ENCODE results near the gene TAF1. TPM values are rescaled to one million over a fixed set of nuclear protein-coding genes. Genes with fewer than 3 reads are reported as not detected.
A peak's percentile ranks its signal among the peaks of the same experiment; 100 is the strongest.
"Not testable (repeated sequence)": the region's sequence is repeated elsewhere in the genome, so short reads cannot be mapped to it uniquely, and the experiment has no call there.

Gene TAF1
- polyA plus RNA-seq, 1 donor from 2014 or later: 29.5 TPM

DNA sequence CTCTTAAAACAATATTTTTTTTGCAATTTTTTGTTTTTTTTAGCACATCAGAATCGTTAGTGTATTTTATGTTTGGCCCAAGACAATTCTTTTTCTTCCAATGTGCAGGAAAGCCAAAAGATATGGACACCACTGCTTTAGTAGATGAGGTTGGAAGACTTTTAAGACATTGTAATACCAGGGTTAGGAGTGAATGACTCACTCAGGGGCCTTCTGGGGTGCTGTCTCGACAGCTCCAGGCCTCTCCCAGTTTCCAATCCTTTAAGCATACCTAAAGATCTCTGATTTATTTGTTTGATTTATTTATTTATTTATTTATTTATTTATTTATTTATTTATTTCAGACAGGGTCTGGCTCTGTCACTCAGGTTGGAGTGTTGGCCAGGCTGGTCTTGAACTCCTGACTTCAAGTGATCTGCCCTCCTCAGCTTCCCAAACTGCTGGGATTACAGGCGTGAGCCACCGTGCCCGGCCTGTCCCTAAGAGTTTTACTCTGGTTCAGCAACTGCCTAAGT is 16.9 kb upstream of the TAF1 start:
- not testable (repeated sequence) for H3F3A ChIP-seq (ENCODE audit: insufficient read depth, low read length, poor library complexity, severe bottlenecking); H3K9ac ChIP-seq (ENCODE audit: low read length); H3K36me3 ChIP-seq (ENCODE audit: insufficient read depth, low read length)

DNA sequence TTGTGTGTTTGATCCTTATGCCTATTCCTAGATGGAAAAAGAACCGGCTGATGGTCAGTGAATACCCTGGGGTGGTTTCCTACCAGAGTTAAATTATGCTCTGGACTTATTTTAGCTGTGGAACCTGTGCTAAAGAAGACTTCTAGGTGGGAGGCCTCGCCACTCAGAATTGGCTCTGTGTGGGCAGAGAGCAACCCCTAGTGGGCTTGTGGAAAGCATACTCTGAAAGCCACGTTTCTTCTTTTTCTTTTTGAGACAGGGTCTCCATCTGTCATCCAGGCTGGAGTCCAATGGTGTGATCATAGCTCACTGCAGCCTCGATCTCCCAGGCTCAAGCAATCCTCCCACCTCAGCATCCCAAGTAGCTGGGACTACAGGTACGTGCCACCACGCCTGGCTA is 16.3 kb upstream of the TAF1 start:
- H3K4me2 ChIP-seq (ENCODE audit: low read length); H3K27me3 ChIP-seq (ENCODE audit: insufficient read depth, low read depth, low read length); H3K36me3 ChIP-seq (ENCODE audit: insufficient read depth, low read length); H2AFZ ChIP-seq (ENCODE audit: low read depth, low read length); H4K20me1 ChIP-seq (ENCODE audit: insufficient read depth); H3K9me2 ChIP-seq (ENCODE audit: insufficient read depth, low read length); H3K79me2 ChIP-seq (replicated peaks; ENCODE audit: insufficient read depth, low read length); H3K9ac ChIP-seq (ENCODE audit: low read length); H3K27ac ChIP-seq (ENCODE audit: low read length); H3K9me3 ChIP-seq (ENCODE audit: low read length); H3F3A ChIP-seq (ENCODE audit: insufficient read depth, low read length, poor library complexity, severe bottlenecking); H3K4me3 ChIP-seq (ENCODE audit: low read length): not testable (repeated sequence)
- TF ChIP-seq, protein P1, sequence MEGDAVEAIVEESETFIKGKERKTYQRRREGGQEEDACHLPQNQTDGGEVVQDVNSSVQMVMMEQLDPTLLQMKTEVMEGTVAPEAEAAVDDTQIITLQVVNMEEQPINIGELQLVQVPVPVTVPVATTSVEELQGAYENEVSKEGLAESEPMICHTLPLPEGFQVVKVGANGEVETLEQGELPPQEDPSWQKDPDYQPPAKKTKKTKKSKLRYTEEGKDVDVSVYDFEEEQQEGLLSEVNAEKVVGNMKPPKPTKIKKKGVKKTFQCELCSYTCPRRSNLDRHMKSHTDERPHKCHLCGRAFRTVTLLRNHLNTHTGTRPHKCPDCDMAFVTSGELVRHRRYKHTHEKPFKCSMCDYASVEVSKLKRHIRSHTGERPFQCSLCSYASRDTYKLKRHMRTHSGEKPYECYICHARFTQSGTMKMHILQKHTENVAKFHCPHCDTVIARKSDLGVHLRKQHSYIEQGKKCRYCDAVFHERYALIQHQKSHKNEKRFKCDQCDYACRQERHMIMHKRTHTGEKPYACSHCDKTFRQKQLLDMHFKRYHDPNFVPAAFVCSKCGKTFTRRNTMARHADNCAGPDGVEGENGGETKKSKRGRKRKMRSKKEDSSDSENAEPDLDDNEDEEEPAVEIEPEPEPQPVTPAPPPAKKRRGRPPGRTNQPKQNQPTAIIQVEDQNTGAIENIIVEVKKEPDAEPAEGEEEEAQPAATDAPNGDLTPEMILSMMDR (IDR thresholded peaks at IDR 0.05; ENCODE audit: poor library complexity, severe bottlenecking): peak; percentile 28

More for the DNA sequence above, 16.9 kb upstream of the TAF1 start:
- H4K20me1 ChIP-seq (ENCODE audit: insufficient read depth); H3K9me3 ChIP-seq (ENCODE audit: low read length); H2AFZ ChIP-seq (ENCODE audit: low read depth, low read length); H3K79me2 ChIP-seq (replicated peaks; ENCODE audit: insufficient read depth, low read length); H3K9me2 ChIP-seq (ENCODE audit: insufficient read depth, low read length); H3K27ac ChIP-seq (ENCODE audit: low read length); H3K27me3 ChIP-seq (ENCODE audit: insufficient read depth, low read depth, low read length); H3K4me3 ChIP-seq (ENCODE audit: low read length); H3K4me2 ChIP-seq (ENCODE audit: low read length): not testable (repeated sequence)

DNA sequence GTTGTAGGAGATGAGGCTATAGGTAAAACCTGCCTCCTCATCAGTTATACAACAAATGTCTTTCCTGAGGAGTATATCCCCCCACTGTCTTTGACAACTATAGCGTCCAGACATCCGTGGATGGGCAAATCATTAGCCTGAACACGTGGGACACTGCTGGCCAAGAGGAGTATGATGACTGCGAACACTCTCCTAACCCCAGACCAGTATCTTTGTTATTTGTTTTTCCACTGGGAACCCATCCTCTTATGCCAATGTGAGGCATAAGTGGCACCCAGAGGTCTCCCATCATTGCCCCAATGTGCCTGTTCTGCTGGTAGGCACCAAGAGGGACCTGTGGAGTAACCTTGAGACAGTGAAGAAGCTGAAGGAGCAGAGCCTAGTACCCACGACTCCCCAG is 13.7 kb upstream of the TAF1 start:
- H3K9ac ChIP-seq (ENCODE audit: low read length); H3K9me2 ChIP-seq (ENCODE audit: insufficient read depth, low read length); H3F3A ChIP-seq (ENCODE audit: insufficient read depth, low read length, poor library complexity, severe bottlenecking); H3K79me2 ChIP-seq (replicated peaks; ENCODE audit: insufficient read depth, low read length); H3K9me3 ChIP-seq (ENCODE audit: low read length); H3K4me3 ChIP-seq (ENCODE audit: low read length); H3K36me3 ChIP-seq (ENCODE audit: insufficient read depth, low read length); H4K20me1 ChIP-seq (ENCODE audit: insufficient read depth); H3K27ac ChIP-seq (ENCODE audit: low read length); H2AFZ ChIP-seq (ENCODE audit: low read depth, low read length); H3K27me3 ChIP-seq (ENCODE audit: insufficient read depth, low read depth, low read length); H3K4me2 ChIP-seq (ENCODE audit: low read length): not testable (repeated sequence)

DNA sequence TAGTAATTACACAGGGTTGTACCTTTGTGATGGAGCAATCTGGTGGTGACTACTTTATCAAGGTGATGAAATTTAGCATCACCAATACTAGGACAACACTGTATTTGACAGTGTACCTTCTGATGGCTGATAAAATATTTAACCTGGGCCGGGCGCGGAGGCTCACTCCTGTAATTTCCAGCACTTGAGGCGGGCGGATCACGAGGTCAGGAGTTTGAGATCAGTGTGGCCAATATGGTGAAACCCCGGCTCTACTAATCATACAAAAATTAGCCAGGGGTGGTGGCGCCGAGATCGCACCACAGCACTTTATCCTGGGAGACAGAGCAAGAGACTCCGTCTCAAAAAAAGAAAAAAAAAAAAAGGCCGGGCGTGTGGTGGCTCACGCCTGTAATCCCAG is 1.9 kb upstream of the TAF1 start:
- H4K20me1 ChIP-seq (ENCODE audit: insufficient read depth): no peaks in the 10 kb centered on the region
- H3K9me2 ChIP-seq (ENCODE audit: insufficient read depth, low read length): no peaks in the 10 kb centered on the region
- H3K4me2 ChIP-seq (ENCODE audit: low read length): no peak overlapping the region

More for the DNA sequence above, 1.9 kb upstream of the TAF1 start:
- no peaks in the 10 kb centered on the region for H3K36me3 ChIP-seq (ENCODE audit: insufficient read depth, low read length)
- H3K9me3 ChIP-seq (ENCODE audit: low read length): no peaks in the 10 kb centered on the region
- no peak overlapping the region for H3K27ac ChIP-seq (ENCODE audit: low read length)
- no peak overlapping the region for H3K9ac ChIP-seq (ENCODE audit: low read length)
- TF ChIP-seq MXI1 (conservative IDR thresholded peaks at IDR 0.05; ENCODE audit: poor library complexity, severe bottlenecking): no peak
- TF ChIP-seq, protein P2, sequence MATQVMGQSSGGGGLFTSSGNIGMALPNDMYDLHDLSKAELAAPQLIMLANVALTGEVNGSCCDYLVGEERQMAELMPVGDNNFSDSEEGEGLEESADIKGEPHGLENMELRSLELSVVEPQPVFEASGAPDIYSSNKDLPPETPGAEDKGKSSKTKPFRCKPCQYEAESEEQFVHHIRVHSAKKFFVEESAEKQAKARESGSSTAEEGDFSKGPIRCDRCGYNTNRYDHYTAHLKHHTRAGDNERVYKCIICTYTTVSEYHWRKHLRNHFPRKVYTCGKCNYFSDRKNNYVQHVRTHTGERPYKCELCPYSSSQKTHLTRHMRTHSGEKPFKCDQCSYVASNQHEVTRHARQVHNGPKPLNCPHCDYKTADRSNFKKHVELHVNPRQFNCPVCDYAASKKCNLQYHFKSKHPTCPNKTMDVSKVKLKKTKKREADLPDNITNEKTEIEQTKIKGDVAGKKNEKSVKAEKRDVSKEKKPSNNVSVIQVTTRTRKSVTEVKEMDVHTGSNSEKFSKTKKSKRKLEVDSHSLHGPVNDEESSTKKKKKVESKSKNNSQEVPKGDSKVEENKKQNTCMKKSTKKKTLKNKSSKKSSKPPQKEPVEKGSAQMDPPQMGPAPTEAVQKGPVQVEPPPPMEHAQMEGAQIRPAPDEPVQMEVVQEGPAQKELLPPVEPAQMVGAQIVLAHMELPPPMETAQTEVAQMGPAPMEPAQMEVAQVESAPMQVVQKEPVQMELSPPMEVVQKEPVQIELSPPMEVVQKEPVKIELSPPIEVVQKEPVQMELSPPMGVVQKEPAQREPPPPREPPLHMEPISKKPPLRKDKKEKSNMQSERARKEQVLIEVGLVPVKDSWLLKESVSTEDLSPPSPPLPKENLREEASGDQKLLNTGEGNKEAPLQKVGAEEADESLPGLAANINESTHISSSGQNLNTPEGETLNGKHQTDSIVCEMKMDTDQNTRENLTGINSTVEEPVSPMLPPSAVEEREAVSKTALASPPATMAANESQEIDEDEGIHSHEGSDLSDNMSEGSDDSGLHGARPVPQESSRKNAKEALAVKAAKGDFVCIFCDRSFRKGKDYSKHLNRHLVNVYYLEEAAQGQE (IDR thresholded peaks at IDR 0.05; ENCODE audit: borderline replicate concordance): no peak
- TF ChIP-seq EZH2 (IDR thresholded peaks at IDR 0.05; ENCODE audit: borderline replicate concordance, insufficient read depth, low read length, poor library complexity, severe bottlenecking): no peak
- no peak for TF ChIP-seq POLR2AphosphoS5 (IDR thresholded peaks at IDR 0.05)
- TF ChIP-seq SMC3 (conservative IDR thresholded peaks at IDR 0.05; ENCODE audit: poor library complexity): no peak
- TF ChIP-seq RAD21 (conservative IDR thresholded peaks at IDR 0.05): no peak
- TF ChIP-seq, protein P1 (IDR thresholded peaks at IDR 0.05; ENCODE audit: poor library complexity, severe bottlenecking): no peak
- TF ChIP-seq TAF1 (IDR thresholded peaks at IDR 0.05; ENCODE audit: low read depth): no peak
- no peak for TF ChIP-seq EP300 (conservative IDR thresholded peaks at IDR 0.05; ENCODE audit: poor library complexity, severe bottlenecking)
- H3K27me3 ChIP-seq (ENCODE audit: insufficient read depth, low read depth, low read length): no peaks in the 10 kb centered on the region
- H3F3A ChIP-seq (ENCODE audit: insufficient read depth, low read length, poor library complexity, severe bottlenecking): no peaks in the 10 kb centered on the region
- H3K4me3 ChIP-seq (ENCODE audit: low read length): no peak overlapping the region
- no peak overlapping the region for H2AFZ ChIP-seq (ENCODE audit: low read depth, low read length)
- peaks cover 11% of the 10 kb centered on the region for H3K79me2 ChIP-seq (replicated peaks; ENCODE audit: insufficient read depth, low read length)

All from neural cell (in vitro differentiated cells).